Activated CD8-positive, alpha-beta memory T cell treated with anti-CD3 and anti-CD28 coated beads, Interleukin-2, amount 50 U/mL, for 1 hour (primary cell): ENCODE data around the gene NEK8.
"Not testable (repeated sequence)": the region's sequence is repeated elsewhere in the genome, so short reads cannot be mapped to it uniquely, and the experiment has no call there.

Experiments
- DNase-seq: peaks from one replicate; pipeline ENCODE4 v3.0.0-alpha.2; 2020; ENCODE audit errors: extremely low read depth

The NEK8 gene

GRCh38 chr17:28725660-28726225, 2.8 kb upstream of the NEK8 start:
- no peak for DNase-seq

GRCh38 chr17:28726226-28726626, 2.4 kb upstream of the NEK8 start, which contains the start of gene TLCD1:
TSS of gene TLCD1 (minus strand) at chr17:28726233. CDS start at chr17:28726097, 136 bp downstream.
- DNase-seq: no peak

GRCh38 chr17:28726627-28727491, 1.7 kb upstream of the NEK8 start:
- peak; percentile 62 for DNase-seq

- no peak for DNase-seq
Observed at GRCh38 chr17:28729950-28730330, 1.4 kb downstream of the NEK8 start.

GRCh38 chr17:28733346-28733745, 4.8 kb downstream of the NEK8 start:
- DNase-seq: no peak

- no peak for DNase-seq
Observed at GRCh38 chr17:28734712-28735241, 6.2 kb downstream of the NEK8 start.

- no peak for DNase-seq
Observed at GRCh38 chr17:28735242-28735722, 6.7 kb downstream of the NEK8 start.

- not testable (repeated sequence) for DNase-seq
Observed at GRCh38 chr17:28735913-28736769, 7.6 kb downstream of the NEK8 start.

- DNase-seq: no peak
Observed at GRCh38 chr17:28737316-28737715, 8.7 kb downstream of the NEK8 start.

- no peak for DNase-seq
Observed at GRCh38 chr17:28737770-28738679, 9.4 kb downstream of the NEK8 start.

GRCh38 chr17:28738680-28739384, 10.2 kb downstream of the NEK8 start:
- DNase-seq: no peak

- no peak for DNase-seq
Observed at GRCh38 chr17:28740406-28741357, 12.1 kb downstream of the NEK8 start.

GRCh38 chr17:28741358-28742349, 13.1 kb downstream of the NEK8 start:
- no peak for DNase-seq

GRCh38 chr17:28743243-28744103, 14.9 kb downstream of the NEK8 start, which contains the start of gene TRAF4:
TSS of gene TRAF4 (plus strand) at chr17:28744011. CDS start at chr17:28744113, 102 bp downstream.
- DNase-seq: no peak

GRCh38 chr17:28744104-28744971, 15.8 kb downstream of the NEK8 start:
- DNase-seq: no peak
